GM11168 (cell line): ENCODE measurements around the gene TUBB6.

ENCODE experiments used
- in situ Hi-C: fragments of 300-500 bp; cut with MboI; formaldehyde crosslinking; loops from one replicate; pipeline ENCODE4 v1.12.0; 2022; ENCODE audit warnings: low sequenced_read_pairs; ENCODE audit not compliant: unreplicated experiment

TUBB6 gene

DNA sequence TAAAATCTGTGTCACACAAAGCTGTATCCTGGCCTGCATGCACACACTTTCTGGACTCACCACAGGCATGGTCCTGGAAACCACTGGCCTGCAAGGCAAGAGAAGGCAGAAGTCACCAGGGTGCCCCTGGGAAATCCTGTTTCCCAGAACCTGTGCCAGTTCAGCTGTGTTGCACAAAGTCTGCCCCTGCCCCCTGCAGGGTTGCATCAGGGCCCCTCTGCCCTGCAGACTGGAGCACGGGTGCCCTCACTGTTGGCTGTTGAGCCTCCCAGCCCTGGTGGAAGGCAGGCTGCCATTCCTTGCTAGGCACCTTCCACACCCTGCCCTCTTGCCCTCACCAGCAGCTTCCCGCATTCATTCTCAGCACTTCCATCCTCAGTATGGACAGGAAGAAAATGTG lies 18.0 kb upstream of the TUBB6 start:
- in situ Hi-C loops, result no loop called here

DNA sequence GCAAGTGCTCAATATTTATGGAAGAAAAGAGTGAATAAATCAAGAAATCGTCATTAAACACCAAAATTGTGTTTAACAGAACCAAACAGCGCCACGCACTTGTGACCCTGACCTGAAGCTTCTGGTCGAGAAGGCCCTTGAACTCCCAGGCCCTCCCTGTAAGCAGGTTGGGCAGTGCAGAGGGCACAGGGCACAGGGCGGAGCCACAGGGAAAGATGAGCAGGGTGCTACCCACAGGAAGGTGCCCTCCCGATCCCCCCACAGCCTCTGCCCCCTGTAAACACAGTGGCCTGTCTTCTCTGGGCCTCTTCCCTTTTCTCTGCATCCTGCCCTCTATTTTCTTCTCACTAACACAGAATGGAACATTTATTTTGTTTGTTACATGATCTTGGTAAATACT lies 16.9 kb upstream of the TUBB6 start:
- in situ Hi-C loops, result no loop called here

DNA sequence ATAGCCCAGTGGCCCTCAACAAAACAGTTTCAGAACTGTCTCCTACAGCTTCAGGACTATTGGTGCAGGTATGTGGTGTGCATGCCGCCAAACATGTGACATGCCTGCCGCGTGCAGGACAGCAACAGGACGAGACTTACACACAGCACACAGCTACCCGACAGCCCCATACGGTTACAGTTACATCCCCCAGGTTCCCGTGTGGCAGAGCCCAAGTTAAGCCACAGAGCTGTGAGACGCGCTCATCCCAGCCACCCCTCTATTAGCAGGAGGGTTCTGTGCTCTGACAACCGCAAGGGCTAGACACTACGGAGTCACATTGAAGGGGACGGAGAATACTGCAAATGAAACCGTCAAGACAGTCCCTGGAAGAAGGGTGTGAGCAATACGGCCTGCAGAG lies 16.4 kb upstream of the TUBB6 start:
- in situ Hi-C loops, result no loop called here

DNA sequence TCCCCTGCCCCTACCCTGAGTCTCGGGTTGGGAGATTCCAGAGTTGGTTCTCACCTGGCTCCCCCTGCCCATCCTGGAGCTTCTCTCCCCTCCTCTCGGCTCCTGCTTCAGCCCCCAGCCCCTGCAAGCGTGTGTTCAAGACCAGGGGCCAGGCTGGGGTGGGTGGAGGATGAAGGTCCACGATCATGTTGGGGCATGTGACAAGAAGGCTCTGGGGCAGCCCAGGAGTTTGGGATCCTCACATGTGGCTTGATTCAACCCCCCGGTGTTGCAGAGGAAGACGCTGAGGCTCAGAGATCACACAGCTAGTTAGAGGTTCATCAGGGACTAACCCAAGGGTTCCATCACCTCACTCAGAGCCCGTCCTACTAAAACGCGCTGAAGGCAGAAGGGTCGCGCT lies 14.2 kb upstream of the TUBB6 start:
- in situ Hi-C loops, result no loop called here

DNA sequence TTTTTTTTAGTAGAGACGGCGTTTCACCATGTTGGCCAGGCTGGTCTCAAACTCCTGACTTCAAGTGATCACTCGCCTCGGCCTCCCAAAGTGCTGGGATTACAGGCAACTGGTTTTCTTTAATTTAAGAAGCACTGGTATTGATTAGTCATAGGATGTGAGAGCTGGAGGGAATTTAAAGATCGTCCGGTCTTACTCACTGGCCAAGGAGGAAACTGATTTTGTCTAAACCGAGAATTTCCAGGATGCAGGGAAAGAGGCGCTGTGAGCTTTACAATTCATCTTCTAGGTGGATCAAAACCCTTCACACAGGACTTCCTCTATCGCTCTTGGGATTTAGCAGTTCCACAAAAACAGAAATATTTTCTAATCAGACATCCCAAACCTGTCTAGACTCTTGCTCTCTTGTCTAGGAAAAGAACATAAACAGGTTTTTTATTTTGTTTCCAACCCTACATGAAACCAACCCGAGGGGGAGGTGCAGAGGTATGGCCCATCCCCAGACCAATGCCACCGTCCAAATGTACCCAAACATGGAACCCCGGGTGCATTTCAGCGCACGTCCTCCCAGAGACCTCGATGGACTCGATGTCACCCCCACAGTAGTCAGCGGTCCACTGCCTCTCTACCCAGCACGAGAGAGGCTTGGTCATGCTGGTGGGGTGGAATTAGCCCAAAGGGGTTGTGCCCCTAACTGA lies 12.5 kb upstream of the TUBB6 start:
- in situ Hi-C loops, result no loop called here

DNA sequence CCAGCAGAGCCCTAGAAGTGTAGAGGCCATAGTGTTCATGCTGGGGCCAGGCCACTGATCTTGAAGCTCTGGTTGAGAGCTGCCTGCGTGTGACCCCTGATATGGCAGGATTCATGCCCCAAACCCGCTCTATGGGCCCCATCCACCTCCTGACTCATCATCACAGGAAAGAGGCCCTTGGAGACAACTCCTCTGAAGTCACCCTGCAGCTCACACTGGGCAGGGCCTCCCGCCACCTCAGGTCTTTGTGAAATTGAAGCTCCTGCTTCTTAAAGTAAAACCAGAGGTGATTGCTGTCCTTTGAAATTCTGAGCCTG lies 12.0 kb upstream of the TUBB6 start:
- in situ Hi-C loops, result no loop called here

DNA sequence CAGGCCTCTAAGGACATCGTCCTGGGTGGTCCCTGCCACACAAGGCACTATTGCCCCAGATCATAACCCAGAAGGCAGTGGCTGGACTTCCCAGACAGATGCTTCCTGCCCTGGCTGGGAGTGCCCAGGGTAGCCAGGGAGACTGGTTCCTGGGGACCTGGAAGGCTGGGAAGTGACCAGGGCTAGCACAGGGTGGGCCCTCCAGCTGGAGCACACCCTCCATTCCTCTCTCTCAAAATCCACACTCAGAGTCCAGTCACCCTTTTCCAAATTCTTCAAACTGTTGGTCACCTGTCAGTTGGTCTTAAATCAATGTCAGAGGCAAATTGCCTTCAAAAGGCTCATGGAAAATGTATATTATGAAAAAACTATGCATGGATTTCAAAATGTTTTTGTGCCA lies 11.6 kb upstream of the TUBB6 start:
- in situ Hi-C loops, result no loop called here

DNA sequence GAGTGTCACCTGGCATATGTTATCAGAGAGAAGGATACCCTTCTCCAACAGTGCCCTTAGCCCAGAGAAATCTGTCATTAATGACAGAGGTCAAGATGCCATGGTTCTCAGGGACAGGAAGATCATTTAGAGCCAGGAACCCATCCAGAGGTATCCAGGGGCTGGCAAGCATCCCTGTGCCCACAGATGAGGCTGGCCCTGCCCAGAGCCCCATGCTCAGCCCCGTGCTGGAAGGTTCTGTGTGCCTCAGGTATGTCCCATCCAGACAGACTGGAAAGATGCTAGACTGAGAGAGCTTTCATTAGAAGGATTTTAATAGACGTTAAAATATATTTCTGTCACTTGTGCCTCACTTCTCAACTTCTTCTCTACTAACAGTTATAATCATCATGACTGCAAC lies 8.2 kb upstream of the TUBB6 start:
- in situ Hi-C loops, result no loop called here

DNA sequence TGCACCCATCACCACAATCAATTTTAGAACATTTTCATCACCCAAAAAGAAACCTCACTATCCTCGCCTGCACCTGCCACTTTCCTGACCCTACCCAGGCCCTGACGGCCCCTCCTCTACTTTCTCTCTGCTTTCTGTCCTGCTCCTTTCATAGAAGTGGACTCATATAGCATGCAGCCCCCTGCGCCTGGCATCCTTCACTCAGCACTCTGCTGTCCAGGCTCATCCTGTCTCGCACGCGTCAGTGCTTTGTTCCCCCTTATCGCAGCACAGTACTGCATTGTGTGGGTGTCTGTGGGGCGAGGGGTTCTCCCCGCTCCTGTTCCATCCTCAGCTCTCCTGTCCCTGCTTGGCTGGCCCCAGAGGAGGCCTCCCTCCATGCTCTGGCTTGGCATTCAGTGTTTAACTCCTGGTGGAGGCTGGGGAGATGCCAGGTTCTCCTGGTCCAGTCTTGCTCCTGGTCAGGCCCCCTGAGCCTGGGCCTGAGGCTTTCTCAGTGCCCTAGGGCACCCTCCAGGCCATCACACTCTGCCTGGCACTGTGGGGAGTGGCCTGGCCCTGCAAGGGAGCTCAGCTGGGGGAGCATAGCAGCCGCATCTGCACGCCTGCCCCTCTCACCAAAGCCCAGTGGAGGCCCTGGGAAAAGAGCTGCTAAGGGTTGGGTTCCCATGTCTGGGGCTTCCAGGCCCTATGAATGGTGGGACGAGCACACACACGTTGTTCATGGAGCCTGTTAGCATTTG lies 6.6 kb upstream of the TUBB6 start:
- in situ Hi-C loops, result no loop called here

DNA sequence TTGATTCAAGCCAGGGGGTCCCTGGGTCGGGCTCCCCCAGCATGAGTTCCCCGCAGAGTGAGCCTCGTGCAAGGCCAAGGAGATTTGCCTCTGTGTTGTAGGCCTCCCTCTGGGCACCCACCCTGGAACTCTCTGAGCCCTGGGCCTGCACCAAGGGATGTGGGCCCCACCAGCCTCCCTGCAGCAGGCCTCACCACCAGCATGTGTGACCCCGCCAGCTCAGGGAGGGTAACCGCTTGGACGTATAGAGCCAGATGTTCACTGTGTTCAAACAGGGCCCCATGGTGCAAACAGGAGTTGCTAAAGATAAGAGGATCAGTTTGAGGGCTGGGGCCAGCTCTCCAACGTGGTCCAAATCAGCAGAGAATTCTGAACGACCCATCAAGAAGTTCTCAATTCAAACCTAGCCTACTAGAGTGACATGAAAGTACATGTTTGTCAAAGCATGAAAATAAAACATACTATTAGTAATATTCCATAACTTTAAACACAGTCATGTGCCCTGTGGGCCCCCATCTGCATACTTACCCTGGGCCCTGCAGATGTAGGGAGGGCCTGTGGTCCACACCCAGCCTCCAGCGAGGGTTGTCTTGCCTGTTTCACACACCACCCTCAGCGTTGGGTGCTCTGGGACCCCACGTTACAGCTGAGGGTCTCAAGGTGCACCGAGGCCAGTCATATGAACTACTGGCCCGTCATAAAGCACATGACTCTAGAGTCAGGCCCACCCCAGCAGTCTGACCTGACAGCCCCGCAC lies 5.5 kb upstream of the TUBB6 start:
- in situ Hi-C loops, result no loop called here

DNA sequence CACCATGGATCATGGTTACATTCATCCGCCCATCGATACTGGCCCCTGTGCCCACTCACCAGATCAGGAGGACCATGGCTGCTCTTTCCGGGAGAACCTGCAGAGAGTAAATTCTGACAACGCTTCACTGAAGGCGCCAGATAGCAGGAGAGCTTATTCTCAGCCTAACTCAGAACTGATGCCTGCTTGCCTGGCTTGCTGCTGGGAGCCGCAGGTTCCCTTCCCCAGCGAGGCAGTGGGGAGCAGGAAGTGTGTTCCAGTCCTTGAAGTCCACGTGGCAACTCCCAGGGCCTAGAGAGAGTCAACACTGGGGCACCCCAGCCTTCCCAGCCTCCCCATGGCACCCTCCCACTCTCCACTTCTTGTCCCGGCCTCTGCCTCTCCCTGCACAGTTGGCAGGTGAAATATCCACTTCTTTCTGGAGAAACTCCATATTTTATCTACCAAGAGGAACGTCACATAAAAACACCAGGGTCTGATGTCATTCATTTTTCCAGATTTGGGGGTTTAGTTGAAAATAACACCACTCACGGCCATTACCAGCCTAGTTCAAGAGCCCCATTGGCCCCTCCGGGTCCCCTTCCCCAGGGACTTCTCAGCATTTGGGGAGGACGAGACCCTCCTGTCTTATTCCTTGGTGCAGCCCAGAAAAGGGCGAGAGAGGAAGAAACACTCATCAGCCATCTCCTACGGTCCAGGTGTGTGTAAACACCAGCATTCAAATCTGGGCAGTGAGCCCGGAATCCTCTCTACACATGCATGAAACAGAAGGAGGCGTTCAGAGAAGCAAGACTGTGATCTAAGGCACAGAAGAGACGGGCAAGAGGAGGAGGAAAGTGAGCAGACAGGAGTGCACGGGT lies 3.5 kb upstream of the TUBB6 start:
- in situ Hi-C loops, result no loop called here

DNA sequence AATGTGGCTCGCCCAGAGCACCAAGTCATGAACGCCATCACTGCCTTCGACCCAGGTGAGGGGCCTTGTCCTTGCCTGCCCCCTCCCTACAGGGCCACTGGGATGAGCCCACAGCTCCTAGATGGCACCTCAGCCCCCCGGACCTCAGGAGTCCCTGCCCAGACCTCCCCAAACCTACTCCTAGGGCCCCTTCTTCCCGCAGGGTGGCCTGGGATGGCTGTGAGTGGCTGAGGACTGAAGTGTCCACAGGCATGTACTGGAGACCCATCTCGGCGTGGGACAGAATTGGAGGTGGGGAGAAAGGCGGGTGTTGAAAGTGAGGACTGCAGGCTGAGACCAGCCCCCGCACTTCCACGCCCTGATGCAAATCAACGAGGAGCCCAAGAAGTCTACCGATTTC lies 2.8 kb upstream of the TUBB6 start:
- in situ Hi-C loops, result no loop called here

DNA sequence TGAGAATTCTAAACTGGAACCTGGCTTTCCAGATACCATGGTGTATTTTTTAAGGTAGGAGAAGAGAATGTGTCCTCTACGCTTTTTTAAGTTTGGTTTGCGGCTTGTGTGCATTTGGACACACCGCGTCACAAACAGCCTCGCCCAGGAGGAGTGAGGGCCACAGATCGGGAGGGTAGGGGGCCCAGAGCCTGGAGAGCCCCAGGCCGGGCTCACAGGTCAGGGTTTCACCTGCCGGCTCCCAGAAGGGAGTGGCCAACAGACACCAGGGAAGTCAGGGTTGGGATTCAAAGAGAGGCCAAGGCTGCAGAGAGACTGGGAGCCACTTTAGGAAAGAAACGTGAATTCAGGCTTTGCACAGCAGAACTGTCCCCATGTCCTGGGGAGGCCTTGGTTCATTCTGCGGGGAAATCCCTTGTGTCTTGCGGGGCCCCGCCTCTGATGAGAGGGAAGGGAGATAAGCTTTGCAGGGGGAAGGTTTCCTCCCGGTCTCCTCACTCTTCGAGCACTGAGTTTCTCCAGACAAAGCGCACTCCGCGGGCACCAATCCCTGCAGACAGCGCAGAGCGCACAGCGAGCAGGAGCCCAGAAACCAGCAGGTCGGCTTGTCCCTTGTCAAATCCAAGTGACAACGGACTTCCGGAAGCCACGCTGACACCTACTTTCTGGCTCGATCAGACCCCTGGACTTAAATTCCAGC lies 2.0 kb upstream of the TUBB6 start:
- in situ Hi-C loops, result no loop called here

DNA sequence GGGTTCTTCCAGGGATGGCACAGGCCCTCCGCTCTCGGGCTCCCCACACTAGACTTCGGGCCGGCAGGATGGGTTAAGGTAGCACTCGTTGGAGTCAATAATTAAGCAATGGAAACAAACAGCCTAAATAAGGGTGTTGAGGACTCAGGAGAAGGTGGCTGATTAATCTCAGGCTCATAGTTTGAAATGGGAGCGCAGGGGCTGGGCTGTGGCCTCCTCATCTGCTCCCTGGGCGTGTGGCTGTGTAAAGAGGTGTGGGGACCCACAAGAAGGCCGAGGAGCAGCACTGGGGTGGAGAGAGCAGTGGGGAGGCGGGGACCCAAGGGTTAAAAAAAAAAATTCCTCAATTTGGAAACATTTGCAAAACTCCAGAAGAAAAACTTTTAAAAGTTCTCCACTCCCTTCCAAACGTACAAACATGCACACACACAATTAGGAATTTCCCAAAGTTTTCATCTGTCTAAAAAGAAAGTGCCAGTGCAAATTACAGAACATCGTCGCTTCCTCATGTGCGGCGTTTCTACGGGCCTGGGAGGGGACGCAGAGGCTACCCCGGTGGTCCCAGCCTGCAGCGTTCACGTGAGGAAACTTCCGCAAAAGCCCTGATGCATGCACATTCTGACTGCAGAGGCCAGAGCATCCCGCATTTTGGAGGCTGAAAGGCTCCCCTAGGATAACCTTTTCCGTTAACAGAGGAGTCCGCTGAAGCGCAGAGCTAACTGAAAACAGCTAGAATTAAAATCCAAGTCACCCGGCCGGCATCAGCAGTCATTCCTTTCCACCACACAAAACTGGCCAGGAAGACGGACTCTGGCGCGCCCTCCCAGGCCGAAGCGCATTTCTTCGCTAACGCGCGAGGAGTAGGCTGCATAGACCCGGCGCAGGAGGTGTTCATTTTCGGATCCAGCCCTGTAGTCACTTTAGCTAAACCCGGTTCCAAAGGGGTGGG lies 1.0 kb upstream of the TUBB6 start:
- in situ Hi-C loops, result no loop called here

DNA sequence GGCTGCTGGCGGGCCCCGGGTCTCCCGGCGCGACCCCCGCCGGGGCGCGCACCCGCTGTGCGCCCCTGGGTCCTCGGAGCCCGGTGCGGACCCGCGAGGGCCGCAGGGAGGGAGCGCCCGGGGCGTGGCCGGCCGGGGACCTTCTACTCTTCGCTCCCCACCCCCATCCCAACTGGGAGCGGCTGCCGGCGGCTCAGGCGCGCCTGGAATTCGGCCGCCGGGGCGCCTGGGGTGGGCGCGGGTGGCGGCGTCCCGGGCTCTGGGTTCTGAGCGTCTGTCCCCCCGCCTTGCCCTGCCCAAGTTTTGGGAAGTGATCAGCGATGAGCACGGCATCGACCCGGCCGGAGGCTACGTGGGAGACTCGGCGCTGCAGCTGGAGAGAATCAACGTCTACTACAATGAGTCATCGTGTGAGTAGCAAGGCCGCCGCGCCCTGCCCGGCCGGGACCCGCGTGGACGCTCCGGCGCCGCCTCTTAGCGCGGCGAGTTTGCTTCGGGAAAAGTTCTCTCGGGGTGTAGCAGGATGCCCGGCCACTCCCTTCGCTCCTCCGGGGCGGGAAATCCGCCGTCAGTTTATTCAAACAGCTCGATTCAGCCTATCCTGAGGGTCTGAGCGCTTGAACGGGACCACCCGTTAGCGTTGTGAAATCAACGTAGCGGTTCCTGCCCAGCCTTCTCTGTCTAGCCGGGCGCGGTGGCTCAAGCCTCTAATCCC lies 502 bp downstream of the TUBB6 start:
- in situ Hi-C loops, result no loop called here

DNA sequence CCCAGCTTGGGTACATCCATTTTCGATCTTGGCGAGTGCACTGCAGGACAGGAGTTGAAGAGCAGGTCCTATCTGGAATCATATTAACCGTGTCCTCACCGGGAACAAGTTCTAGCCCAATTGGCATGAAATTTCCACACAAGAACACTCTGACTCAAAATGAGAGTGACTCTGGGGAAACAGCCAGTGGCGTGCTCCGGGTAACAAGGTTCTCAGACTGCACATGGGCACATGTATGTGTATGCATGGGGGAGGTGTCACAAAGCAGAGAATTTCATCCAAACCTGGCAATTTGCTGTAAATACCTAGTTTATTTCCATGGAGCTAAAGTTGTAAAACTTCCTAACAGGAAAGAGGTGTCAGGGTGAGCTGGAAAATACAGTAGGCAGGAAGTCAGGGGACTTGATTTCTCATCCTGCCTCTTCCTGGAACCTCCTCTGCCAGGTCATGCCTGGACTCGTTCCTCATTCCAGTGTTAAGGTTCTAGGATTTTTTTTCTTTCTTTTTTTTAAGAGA lies 1.7 kb downstream of the TUBB6 start:
- in situ Hi-C loops, result no loop called here

DNA sequence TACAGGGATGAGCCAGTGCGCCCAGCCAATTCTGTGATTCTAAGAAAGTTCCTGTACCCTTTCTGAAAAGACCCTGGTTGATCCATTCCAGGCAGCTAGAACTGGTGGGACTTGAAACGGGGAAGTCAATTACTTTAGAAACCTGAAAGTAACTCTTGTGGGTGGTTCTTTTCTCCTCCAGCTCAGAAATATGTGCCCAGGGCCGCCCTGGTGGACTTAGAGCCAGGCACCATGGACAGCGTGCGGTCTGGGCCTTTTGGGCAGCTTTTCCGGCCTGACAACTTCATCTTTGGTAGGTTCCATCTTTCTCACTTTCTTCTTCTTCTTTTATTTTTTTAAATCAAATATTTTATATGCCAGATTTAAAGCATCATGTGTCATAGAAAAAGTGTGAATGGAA lies 2.7 kb downstream of the TUBB6 start:
- in situ Hi-C loops, result no loop called here

DNA sequence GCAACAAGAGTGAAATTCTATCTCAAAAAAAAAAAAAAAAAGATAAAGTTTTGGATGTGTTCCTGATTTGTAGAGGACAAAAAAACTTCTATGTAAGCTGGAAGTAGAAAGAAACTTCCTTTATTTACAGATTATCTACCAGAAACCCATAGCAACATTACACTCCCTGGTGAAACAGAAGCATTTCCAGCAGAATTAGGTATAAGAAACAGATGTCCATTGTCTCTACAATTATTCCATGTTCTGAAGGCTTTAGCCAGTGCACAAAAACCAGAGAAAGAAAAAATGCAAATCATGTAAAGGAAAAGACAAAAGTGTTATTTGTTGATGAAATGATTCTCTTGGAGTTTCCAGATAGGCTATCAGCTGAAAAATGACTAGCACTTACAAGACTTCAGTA lies 4.9 kb downstream of the TUBB6 start:
- in situ Hi-C loops, result no loop called here
